A549 (cell line): ENCODE results near the gene HCRTR1.

Experiments
- RAD21 ChIP-seq, 2 experiments: fragments of >200 bp in 1 of 2; sonication (Bioruptor Twin) in 1 of 2; formaldehyde crosslinking in 1 of 2; IDR thresholded peaks in 1 of 2; conservative IDR thresholded peaks in 1 of 2; 2 replicates in 1 of 2; 3 replicates in 1 of 2; pipeline ENCODE4 v1.6.1; 2012 to 2018; ENCODE audit warnings: inconsistent platforms in 1 of 2
- SMC3 ChIP-seq: fragments of >200 bp; sonication (Bioruptor Twin); formaldehyde crosslinking; IDR thresholded peaks from 3 replicates; pipeline ENCODE4 v1.6.1; 2018; ENCODE audit warnings: inconsistent platforms
- TF ChIP-seq, protein P1 (sequence below): fragments of >200 bp; sonication (Bioruptor Twin); formaldehyde crosslinking; IDR thresholded peaks from 3 replicates; pipeline ENCODE4 v1.5.1; 2016

DNA sequence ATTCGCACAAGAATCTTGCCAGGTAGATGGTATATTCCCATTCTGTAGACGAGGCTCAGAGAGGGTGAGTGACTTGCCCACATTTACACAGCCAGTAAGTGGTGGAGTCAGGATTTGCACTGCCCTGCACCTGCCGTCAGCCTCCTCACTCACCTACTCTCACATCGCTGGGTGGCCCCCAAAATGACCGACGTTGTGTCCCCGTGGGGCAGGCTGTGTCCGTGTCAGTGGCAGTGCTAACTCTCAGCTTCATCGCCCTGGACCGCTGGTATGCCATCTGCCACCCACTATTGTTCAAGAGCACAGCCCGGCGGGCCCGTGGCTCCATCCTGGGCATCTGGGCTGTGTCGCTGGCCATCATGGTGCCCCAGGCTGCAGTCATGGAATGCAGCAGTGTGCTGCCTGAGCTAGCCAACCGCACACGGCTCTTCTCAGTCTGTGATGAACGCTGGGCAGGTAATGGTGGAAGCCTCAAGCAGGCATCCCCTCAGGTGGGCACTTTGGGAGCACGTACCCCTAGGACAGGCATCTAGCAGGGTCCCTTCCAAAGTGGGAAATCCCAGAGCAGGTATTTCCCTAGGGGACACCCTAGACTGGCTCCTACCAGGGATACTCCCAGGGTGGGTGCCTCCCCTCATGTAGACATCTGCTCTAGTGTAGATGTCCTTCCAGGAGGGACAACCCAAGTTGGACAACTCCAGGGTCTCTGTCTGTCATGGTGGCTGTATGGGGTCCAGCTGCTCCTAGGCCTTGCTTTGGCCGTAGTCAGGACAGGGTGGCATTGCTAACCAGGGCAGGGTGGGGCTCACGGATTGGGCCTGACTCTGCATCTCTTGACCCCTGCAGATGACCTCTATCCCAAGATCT, 3.4 kb downstream of the HCRTR1 start:
- TF ChIP-seq, protein P1, sequence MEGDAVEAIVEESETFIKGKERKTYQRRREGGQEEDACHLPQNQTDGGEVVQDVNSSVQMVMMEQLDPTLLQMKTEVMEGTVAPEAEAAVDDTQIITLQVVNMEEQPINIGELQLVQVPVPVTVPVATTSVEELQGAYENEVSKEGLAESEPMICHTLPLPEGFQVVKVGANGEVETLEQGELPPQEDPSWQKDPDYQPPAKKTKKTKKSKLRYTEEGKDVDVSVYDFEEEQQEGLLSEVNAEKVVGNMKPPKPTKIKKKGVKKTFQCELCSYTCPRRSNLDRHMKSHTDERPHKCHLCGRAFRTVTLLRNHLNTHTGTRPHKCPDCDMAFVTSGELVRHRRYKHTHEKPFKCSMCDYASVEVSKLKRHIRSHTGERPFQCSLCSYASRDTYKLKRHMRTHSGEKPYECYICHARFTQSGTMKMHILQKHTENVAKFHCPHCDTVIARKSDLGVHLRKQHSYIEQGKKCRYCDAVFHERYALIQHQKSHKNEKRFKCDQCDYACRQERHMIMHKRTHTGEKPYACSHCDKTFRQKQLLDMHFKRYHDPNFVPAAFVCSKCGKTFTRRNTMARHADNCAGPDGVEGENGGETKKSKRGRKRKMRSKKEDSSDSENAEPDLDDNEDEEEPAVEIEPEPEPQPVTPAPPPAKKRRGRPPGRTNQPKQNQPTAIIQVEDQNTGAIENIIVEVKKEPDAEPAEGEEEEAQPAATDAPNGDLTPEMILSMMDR = no peak
- TF ChIP-seq RAD21 (conservative IDR thresholded peaks at IDR 0.05 in 1 of 2, IDR thresholded peaks at IDR 0.05 in 1 of 2) = no peak
- no peak for TF ChIP-seq SMC3
